K562 (cell line): Measurements from ENCODE around the gene NTM. TPM values are rescaled to one million over a fixed set of nuclear protein-coding genes. Genes with fewer than 3 reads are reported as not detected.
"Not testable (repeated sequence)": the region's sequence is repeated elsewhere in the genome, so short reads cannot be mapped to it uniquely, and the experiment has no call there.

Experiments
- ATAC-seq: fragments of 200-7000 bp; cut with Tn5 transposase; 3 replicates; pipeline ENCODE4 v1.9.1; 2020; ENCODE audit warnings: moderate library complexity
- BruUV-seq: library from RNA; stranded (reverse); fragments of 400-500 nt; replicated peaks from 2 replicates; lab custom pipeline; 2021; lab: Mats Ljungman, UMichigan
- CTCF ChIA-PET: fragments of 300-600 bp; formaldehyde crosslinking; extraction: SDS; loops from one replicate; lab custom pipeline; 2021; ENCODE audit warnings: low intra/inter-chr PET ratio; lab: Yijun Ruan, JAX
- POLR2A ChIA-PET: fragments of 300-600, 350-650 bp; sonication (Branson Sonifier 250); formaldehyde crosslinking; extraction: SDS; loops from one replicate; lab custom pipeline; 2021; ENCODE audit warnings: antibody characterized with exemption, inconsistent platforms; lab: Yijun Ruan, JAX
- DNase-seq, 4 experiments: peaks; one replicate each; pipeline versions ENCODE4 v3.0.0 to v3.0.0-alpha.2; 2011 to 2018; ENCODE audit warnings: low spot score in 3 of 4, mixed read lengths in 3 of 4; ENCODE audit errors: extremely low read depth in 1 of 4
- FAIRE-seq: peaks from 2 replicates; lab custom pipeline; 2011; peaks lifted over from hg19 to GRCh38; lab: Jason Lieb, UNC
- H2AFZ ChIP-seq: 2 replicates; pipeline ENCODE4 v1.6.0; 2011; ENCODE audit warnings: low read depth, low read length, control low read depth, inconsistent platforms
- H3K27ac ChIP-seq: fragments of 200-600 bp; 3 replicates; pipeline ENCODE4 v1.8.0; 2011; ENCODE audit warnings: low read depth, mild to moderate bottlenecking, control low read depth, inconsistent platforms, low read length, moderate library complexity, mixed read lengths; ENCODE audit errors: extremely low read depth
- H3K27me3 ChIP-seq, 2 experiments: fragments of 300-600 bp in 1 of 2; 2 replicates in 1 of 2; 3 replicates in 1 of 2; pipeline versions ENCODE4 v1.6.0 to v1.8.0; 2011; ENCODE audit warnings: inconsistent platforms in 2 of 2, low read length in 2 of 2, mild to moderate bottlenecking in 1 of 2, mixed read lengths in 1 of 2, moderate library complexity in 1 of 2; ENCODE audit not compliant: control insufficient read depth in 2 of 2, insufficient read depth in 2 of 2
- H3K36me3 ChIP-seq: fragments of 300-600 bp; 3 replicates; pipeline ENCODE4 v1.8.0; 2011; ENCODE audit warnings: mild to moderate bottlenecking, low read length, inconsistent platforms; ENCODE audit not compliant: control insufficient read depth, insufficient read depth
- H3K4me1 ChIP-seq, 2 experiments: fragments of 200-600 bp in 1 of 2; replicated peaks in 1 of 2; 2 replicates in 1 of 2; 3 replicates in 1 of 2; pipeline versions ENCODE4 v1.5.1 to v1.8.0; 2011; ENCODE audit warnings: inconsistent platforms in 2 of 2, low read length in 2 of 2, mild to moderate bottlenecking in 1 of 2, mixed read lengths in 1 of 2, moderate library complexity in 1 of 2; ENCODE audit not compliant: control insufficient read depth in 2 of 2, insufficient read depth in 2 of 2
- H3K4me2 ChIP-seq: 2 replicates; pipeline ENCODE4 v1.6.1; 2011; ENCODE audit warnings: low read length, control low read depth, inconsistent platforms, mixed read lengths; ENCODE audit not compliant: insufficient read depth
- H3K4me3 ChIP-seq: fragments of 200-600 bp; sonication (generic), shearing (Covaris generic); 2 replicates; pipeline ENCODE4 v1.5.1; 2016; ENCODE audit warnings: control low read depth, inconsistent platforms
- H3K79me2 ChIP-seq: fragments of 200-600 bp; 3 replicates; pipeline ENCODE4 v1.8.0; 2011; ENCODE audit warnings: low read length, inconsistent platforms; ENCODE audit not compliant: control insufficient read depth, insufficient read depth
- H3K9ac ChIP-seq, 2 experiments: 2 replicates each; pipeline versions ENCODE4 v1.6.0 to v1.6.1; 2011; ENCODE audit warnings: low read depth in 2 of 2, low read length in 2 of 2, control low read depth in 1 of 2, inconsistent platforms in 1 of 2, mild to moderate bottlenecking in 1 of 2, mixed read lengths in 1 of 2; ENCODE audit not compliant: insufficient read depth in 1 of 2
- H3K9me1 ChIP-seq: one replicate; pipeline ENCODE4 v1.6.0; 2011; ENCODE audit warnings: inconsistent platforms, mild to moderate bottlenecking, low read length, moderate library complexity; ENCODE audit not compliant: control insufficient read depth, insufficient read depth
- H3K9me3 ChIP-seq: replicated peaks from 2 replicates; pipeline ENCODE4 v1.5.1; 2011; ENCODE audit warnings: low read depth, low read length, inconsistent platforms; ENCODE audit not compliant: control insufficient read depth, insufficient read depth
- H4K20me1 ChIP-seq: replicated peaks from 2 replicates; pipeline ENCODE4 v1.6.1; 2011; ENCODE audit warnings: low read length, inconsistent platforms, mixed read lengths; ENCODE audit not compliant: control insufficient read depth, insufficient read depth
- L3MBTL2 ChIP-seq: fragments of 450-650 bp; IDR thresholded peaks from 2 replicates; pipeline ENCODE4 v1.6.1; 2016; ENCODE audit warnings: mild to moderate bottlenecking, moderate library complexity
- ZNF324 ChIP-seq: fragments of 250-450 bp; sonication (Bioruptor Pico); IDR thresholded peaks from 2 replicates; pipeline ENCODE4 v1.4.0; 2020; ENCODE audit warnings: mild to moderate bottlenecking
- WGBS: fragments of 100-300 bp; shearing (Covaris generic); methylation state at CpG from one replicate; pipeline ENCODE4 v1.1.6; 2016; ENCODE audit warnings: low coverage, mixed read lengths; ENCODE audit not compliant: insufficient coverage; ENCODE audit errors: missing lambda C conversion rate; 5-methylcytosine and 5-hydroxymethylcytosine counted together
- in situ Hi-C: fragments of 300-500 bp; cut with MboI; formaldehyde crosslinking; loops from 4 replicates; pipeline ENCODE4 v1.15.0; 2018; ENCODE audit warnings: inconsistent platforms, mixed read lengths
- intact Hi-C: fragments of 100-400 bp; cut with micrococcal nuclease; formaldehyde crosslinking; loops from 2 replicates; pipeline ENCODE4 v1.14.2; 2022
- polyA plus RNA-seq, 8 experiments: library from polyadenylated mRNA; depleted of rRNA in 4 of 8; stranded (reverse) in 5 of 8; unstranded in 3 of 8; fragments of >200 nt; fragmentation: Nextera tagmentation in 2 of 8; fragmentation: Illumina TruSeq in 1 of 8; extraction: Ambion mirVana in 2 of 8; extraction: Trizol in 1 of 8; gene quantifications; 2 replicates each; pipeline versions ENCODE4 v1.2.1 to v1.2.3, GENCODE V29; 2011 to 2014; ENCODE audit warnings: inconsistent platforms in 1 of 8, missing spikeins in 1 of 8
- total RNA-seq, 7 experiments: library from RNA; depleted of rRNA in 6 of 7; stranded (reverse); fragments of >200 nt in 6 of 7; fragmentation: Illumina TruSeq in 2 of 7; extraction: Trizol in 2 of 7; gene quantifications; 2 replicates each; pipeline versions ENCODE4 v1.2.1 to v1.2.3, GENCODE V29; 2011 to 2021; ENCODE audit warnings: low replicate concordance in 1 of 7

The NTM gene
- total and polyA plus RNA-seq, 9 of the 15 experiments (the other 6 are each of a cell fraction or from before 2014, with no cell fraction given): not detected

DNA sequence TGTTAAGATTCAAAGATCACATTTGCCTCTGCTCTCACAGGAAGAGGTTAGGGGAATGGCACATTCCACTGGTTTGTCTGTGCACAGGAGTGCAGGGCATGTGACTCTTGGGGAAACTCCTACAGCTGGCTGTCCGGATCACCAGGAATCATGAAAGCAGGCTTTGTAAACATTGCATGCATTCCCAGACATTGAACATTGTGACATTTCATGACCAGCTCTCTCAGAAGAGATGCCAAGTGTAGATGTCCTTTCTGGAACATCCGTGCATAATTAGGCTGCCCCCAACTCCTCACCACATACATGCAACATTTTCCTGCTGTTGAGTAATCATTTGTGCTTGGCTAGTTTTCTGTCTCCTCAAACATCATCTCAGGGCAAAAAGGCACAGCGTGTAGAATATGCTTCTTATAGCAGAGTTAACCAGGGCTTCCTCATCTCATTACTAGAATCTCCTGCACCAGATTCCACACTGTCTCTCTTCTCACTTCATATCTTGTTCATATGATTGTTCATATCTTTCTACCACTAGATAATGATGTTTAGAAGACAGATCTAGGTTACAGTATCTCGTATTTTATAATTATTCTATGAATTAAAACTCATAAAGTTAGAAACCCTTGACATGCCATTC lies 694.7 kb downstream of the NTM start:
- Histone ChIP-seq H3K27me3 (no peaks in the 10 kb centered on the region), H3K9ac (no peak overlapping the region), H3K79me2 (no peaks in the 10 kb centered on the region), H3K4me1 (no peaks in the 10 kb centered on the region), H2AFZ (no peak overlapping the region), H4K20me1 (no peaks in the 10 kb centered on the region), H3K4me3 (no peak overlapping the region), H3K4me2 (no peak overlapping the region), H3K9me3 (peaks cover 2% of the 10 kb centered on the region; the same call in 1 of the 2 replicates), H3K9me1 (no peaks in the 10 kb centered on the region), H3K36me3 (no peaks in the 10 kb centered on the region), H3K27ac (no peak overlapping the region)
- DNase-seq (no peak), ATAC-seq (no peak), FAIRE-seq (no peak)
- POLR2A ChIA-PET: no interaction called here
- in situ Hi-C loops (no loop called here), intact Hi-C loops (no loop called here)
- WGBS: 0% methylated on average over 4 of the region's 4 CpGs
- no peak for TF ChIP-seq ZNF324 (CRISPR knock-in tag)
- CTCF ChIA-PET: no interaction called here
- no TSS peak for BruUV-seq

- H3K79me2 ChIP-seq: no peaks in the 10 kb centered on the region
- ChIA-PET POLR2A (no interaction called here), CTCF (no interaction called here)
- no peaks in the 10 kb centered on the region for H3K4me1 ChIP-seq
- no peak overlapping the region for H3K4me3 ChIP-seq
- H3K27ac ChIP-seq: no peak overlapping the region
- H3K27me3 ChIP-seq: no peaks in the 10 kb centered on the region
- H2AFZ ChIP-seq: no peak overlapping the region
- ATAC-seq: no peak
- no peaks in the 10 kb centered on the region for H3K9me1 ChIP-seq
- FAIRE-seq: no peak
- H3K36me3 ChIP-seq: no peaks in the 10 kb centered on the region
- TF ChIP-seq L3MBTL2: no peak
- no peak overlapping the region for H3K4me2 ChIP-seq
- BruUV-seq: no TSS peak
- H4K20me1 ChIP-seq: no peaks in the 10 kb centered on the region
- no peaks in the 10 kb centered on the region; the same call in 1 of the 2 replicates for H3K9me3 ChIP-seq
- in situ Hi-C loops: no loop called here
- H3K9ac ChIP-seq: no peak overlapping the region
- no peak for DNase-seq
- intact Hi-C loops: no loop called here
Observed at GRCh38 chr11:132068556-132068955, 698.1 kb downstream of the NTM start.

DNA sequence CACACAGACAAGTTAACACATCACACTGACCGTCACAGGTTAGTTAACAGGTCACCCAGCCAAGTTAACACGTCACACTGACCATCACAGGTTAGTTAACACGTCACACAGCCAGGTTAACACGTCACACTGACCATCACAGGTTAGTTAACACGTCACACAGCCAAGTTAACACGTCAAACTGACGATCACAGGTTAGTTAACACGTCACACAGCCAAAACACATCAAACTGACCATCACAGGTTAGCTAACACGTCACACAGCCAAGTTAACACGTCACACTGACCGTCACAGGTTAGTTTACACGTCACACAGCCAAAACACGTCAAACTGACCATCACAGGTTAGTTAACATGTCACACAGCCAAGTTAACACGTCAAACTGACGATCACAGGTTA lies 699.2 kb downstream of the NTM start:
- H3K27ac ChIP-seq, H3K36me3 ChIP-seq, ATAC-seq, H3K9me1 ChIP-seq, intact Hi-C loops, BruUV-seq, H3K4me1 ChIP-seq, H3K4me3 ChIP-seq, DNase-seq, H3K4me2 ChIP-seq, H3K79me2 ChIP-seq, H3K27me3 ChIP-seq, FAIRE-seq, H3K9ac ChIP-seq, H2AFZ ChIP-seq, H3K9me3 ChIP-seq, in situ Hi-C loops, CTCF ChIA-PET, POLR2A ChIA-PET, H4K20me1 ChIP-seq: not testable (repeated sequence)
- WGBS: 1% methylated on average over 14 of the region's 15 CpGs
